Kidney (tissue), 14 donors: Measurements from ENCODE around the gene TTC16. TPM values are rescaled to one million over a fixed set of nuclear protein-coding genes. Genes with fewer than 3 reads are reported as not detected.

ENCODE experiments used
- DNase-seq, 5 donors: peaks; one replicate each; pipeline ENCODE4 v3.0.0-alpha.2; 2013 to 2020
- FAIRE-seq: peaks from 2 replicates; lab custom pipeline; 2012; peaks lifted over from hg19 to GRCh38; lab: Jason Lieb, UNC
- H3K27ac ChIP-seq, 2 donors: one replicate each; pipeline ENCODE4 v1.7.0; 2013; ENCODE audit warnings: low read depth in 2 of 2, low read length in 2 of 2, inconsistent platforms in 1 of 2
- H3K27me3 ChIP-seq: one replicate; pipeline ENCODE4 v1.7.1; 2013; ENCODE audit warnings: low read length, inconsistent platforms; ENCODE audit not compliant: control insufficient read depth, insufficient read depth
- H3K36me3 ChIP-seq, 3 donors: one replicate each; pipeline versions ENCODE4 v1.7.0 to v1.7.1; 2013; ENCODE audit warnings: low read length in 3 of 3, control low read depth in 1 of 3, inconsistent platforms in 1 of 3; ENCODE audit not compliant: insufficient read depth in 3 of 3, control insufficient read depth in 2 of 3
- H3K4me1 ChIP-seq, 3 donors: one replicate each; pipeline versions ENCODE4 v1.7.0 to v1.7.1; 2013; ENCODE audit warnings: low read length in 3 of 3, inconsistent platforms in 1 of 3, low read depth in 1 of 3; ENCODE audit not compliant: control insufficient read depth in 2 of 3, insufficient read depth in 2 of 3
- H3K4me3 ChIP-seq, 3 donors: one replicate each; pipeline versions ENCODE4 v1.7.0 to v1.8.1; 2013; ENCODE audit warnings: low read length in 3 of 3, control low read depth in 1 of 3, inconsistent platforms in 1 of 3
- H3K9ac ChIP-seq, 3 donors: one replicate each; pipeline versions ENCODE4 v1.7.0 to v1.7.1; 2013; ENCODE audit warnings: low read length in 3 of 3, control low read depth in 1 of 3, inconsistent platforms in 1 of 3
- H3K9me3 ChIP-seq, 3 donors: one replicate each; pipeline versions ENCODE4 v1.7.0 to v1.7.1; 2013; ENCODE audit warnings: low read length in 3 of 3, control low read depth in 1 of 3, inconsistent platforms in 1 of 3; ENCODE audit not compliant: control insufficient read depth in 2 of 3, insufficient read depth in 1 of 3
- CTCF ChIP-seq: IDR thresholded peaks from 3 replicates; pipeline ENCODE4 v1.5.1; 2012; ENCODE audit warnings: mild to moderate bottlenecking, moderate library complexity, borderline replicate concordance; ENCODE audit not compliant: insufficient read depth; ENCODE audit errors: extremely low read depth
- intact Hi-C: fragments of 100-400 bp; cut with DNase I; formaldehyde crosslinking; loops from one replicate; pipeline ENCODE4 v1.11.1; 2022
- polyA plus RNA-seq: library from polyadenylated mRNA; stranded (reverse); fragments of 350-450 nt; fragmentation: Illumina TruSeq; extraction: RNeasy Lipid Tissue Mini Kit (QIAGEN cat#74804); gene quantifications from one replicate; pipeline ENCODE4 v1.2.3, GENCODE V29; 2014; ENCODE audit warnings: low read depth, low replicate concordance; ENCODE audit not compliant: insufficient read depth
- total RNA-seq: library from RNA; stranded (reverse); fragmentation: NEBNext Ultra II Directional; extraction: Animal tissue kit (Norgen Biotek cat#: 25700); gene quantifications from one replicate; pipeline ENCODE4 v1.2.1, GENCODE V29; 2021
- donor health status: control.
- donor health status: control.
- donor health status: control.
- donor health status: control.
- donor health status: control.
- donor health status: DM: yes; HTN: yes; CAD: no.
- donor health status: Normal renal cell carcinoma (clear cell type).

TTC16 gene
- total and polyA plus RNA-seq, 2 donors from 2014 or later: 0.32 to 0.72 TPM

GRCh38 chr9:127758843-127759242, 43.0 kb downstream of the TTC16 start:
- no peak for DNase-seq
- peaks cover 0 to 5% (median 0%) of the 10 kb centered on the region in 3 donors for H3K4me1 ChIP-seq
- FAIRE-seq: no peak
- intact Hi-C loops: no loop called here
- H3K4me3 ChIP-seq: no peak overlapping the region
- H3K9me3 ChIP-seq: no peaks in the 10 kb centered on the region
- TF ChIP-seq CTCF: no peak
- H3K9ac ChIP-seq: no peak overlapping the region
- H3K27ac ChIP-seq: no peak overlapping the region
- no peaks in the 10 kb centered on the region for H3K36me3 ChIP-seq
- peaks cover 8% of the 10 kb centered on the region for H3K27me3 ChIP-seq

GRCh38 chr9:127761061-127761460, 45.2 kb downstream of the TTC16 start:
- FAIRE-seq: no peak
- TF ChIP-seq CTCF: no peak
- Histone ChIP-seq H3K36me3 (no peaks in the 10 kb centered on the region), H3K9ac (peak overlapping the region in 1 of 3 donors; percentile 34), H3K4me1 (peaks cover 0 to 9% (median 0%) of the 10 kb centered on the region in 3 donors), H3K4me3 (no peak overlapping the region), H3K27ac (peak overlapping the region in 1 of 2 donors; percentile 32), H3K9me3 (no peaks in the 10 kb centered on the region), H3K27me3 (peaks cover 3% of the 10 kb centered on the region)
- no peak for DNase-seq
- intact Hi-C loops: no loop called here

GRCh38 chr9:127761491-127761956, 45.6 kb downstream of the TTC16 start:
- FAIRE-seq (no peak), DNase-seq (no peak)
- intact Hi-C loops: no loop called here
- Histone ChIP-seq H3K4me1 (peaks cover 0 to 9% (median 0%) of the 10 kb centered on the region in 3 donors), H3K27me3 (no peaks in the 10 kb centered on the region), H3K27ac (peak overlapping the region; percentile 2 to 32), H3K4me3 (no peak overlapping the region), H3K36me3 (no peaks in the 10 kb centered on the region), H3K9me3 (no peaks in the 10 kb centered on the region), H3K9ac (no peak overlapping the region)
- TF ChIP-seq CTCF: no peak

GRCh38 chr9:127762111-127762676, 46.3 kb downstream of the TTC16 start:
- Histone ChIP-seq H3K9ac (no peak overlapping the region), H3K4me1 (peaks cover 0 to 12% (median 0%) of the 10 kb centered on the region in 3 donors), H3K27me3 (no peaks in the 10 kb centered on the region), H3K36me3 (no peaks in the 10 kb centered on the region), H3K4me3 (no peak overlapping the region), H3K9me3 (no peaks in the 10 kb centered on the region), H3K27ac (peak overlapping the region; percentile 54 to 63)
- FAIRE-seq (no peak), DNase-seq (peak in 1 of 5 donors; percentile 62)
- TF ChIP-seq CTCF: no peak
- intact Hi-C loops: no loop called here
